ENCODE results near the gene APOL6. TPM values are rescaled to one million over a fixed set of nuclear protein-coding genes. Genes with fewer than 3 reads are reported as not detected.
A peak's percentile ranks its signal among the peaks of the same experiment; 100 is the strongest.

Gene APOL6
- total and polyA plus RNA-seq, 10 of the 15 experiments (the other 5 are each of a cell fraction or from before 2014, with no cell fraction given) = 4.3 to 22.9 (median 9.3) TPM

GRCh38 chr22:35624547-35624946 is 23.7 kb upstream of the APOL6 start:
- Histone ChIP-seq H3K4me1 (ENCODE audit: control insufficient read depth, insufficient read depth, low read length) (peaks cover 15% of the 10 kb centered on the region), H2AFZ (ENCODE audit: control insufficient read depth, low read depth, low read length) (no peak overlapping the region), H3K79me2 (ENCODE audit: control insufficient read depth, insufficient read depth, low read length) (no peaks in the 10 kb centered on the region), H3K27me3 (replicated peaks in 1 of 2; ENCODE audit: control insufficient read depth in 2 of 2, insufficient read depth in 2 of 2, low read length in 1 of 2) (0 out of 4 replicates have a peak, but pooled peaks cover 0 to 1% of the 10 kb centered on the region in 2 experiments), H3K36me3 (ENCODE audit: control insufficient read depth in 2 of 2, insufficient read depth in 2 of 2, low read length in 1 of 2) (no peaks in the 10 kb centered on the region), H4K20me1 (ENCODE audit: control insufficient read depth, insufficient read depth) (no peaks in the 10 kb centered on the region), H3K4me3 (no peak overlapping the region), H3K9me3 (replicated peaks; ENCODE audit: control insufficient read depth, insufficient read depth, low read length) (peaks cover 1% of the 10 kb centered on the region; the same call in 1 of the 3 replicates), H3K27ac (ENCODE audit: control insufficient read depth, insufficient read depth) (no peak overlapping the region), H3K4me2 (ENCODE audit: control insufficient read depth, insufficient read depth) (no peak overlapping the region), H3K9ac (ENCODE audit: control insufficient read depth, insufficient read depth, low read length) (no peak overlapping the region)
- intact Hi-C loops (cut with micrococcal nuclease; ENCODE audit: unreplicated experiment) = no loop called here
- ATAC-seq (no peak), DNase-seq (ENCODE audit: low read depth, low spot score) (no peak), FAIRE-seq (peak; percentile 47)
- POLR2A ChIA-PET = no interaction called here
- CTCF ChIA-PET = interaction anchor here (0.6 to 1.3 kb wide), 6 partner anchors 14 to 500 kb away, joined by 3 to 6 read pairs (median 4); no protein-coding TSS in a partner anchor
- no TSS peak for BruUV-seq (replicated peaks)
- RAD21 ChIA-PET (ENCODE audit: unreplicated experiment) = interaction anchor here (1.5 kb wide), 1 partner anchor 274 kb away, joined by 6 read pairs; no protein-coding TSS in a partner anchor
- SMC1A ChIA-PET (ENCODE audit: uncharacterized antibody, unreplicated experiment) = no interaction called here
- TF ChIP-seq RBBP5 (conservative IDR thresholded peaks at IDR 0.05) (no peak), E4F1 (IDR thresholded peaks at IDR 0.05; ENCODE audit: borderline replicate concordance, partially characterized antibody) (no peak), MTA3 (IDR thresholded peaks at IDR 0.05; ENCODE audit: borderline replicate concordance, low read length) (no peak), JUNB (IDR thresholded peaks at IDR 0.05) (no peak)
- WGBS (ENCODE audit: insufficient coverage, insufficient replicate concordance, low lambda C conversion rate, missing lambda C conversion rate) = 34% methylated on average over 6 of the region's 6 CpGs
- in situ Hi-C loops (cut with MboI) = loop anchor here (5.0 kb wide), 3 partner anchors 272 to 498 kb away; no protein-coding TSS in a partner anchor
